DMS153 treated with DMSO at 0.1 percent for 48 hours (cell line): Measurements from ENCODE around the gene ACSM5.
"Not testable (repeated sequence)": the region's sequence is repeated elsewhere in the genome, so short reads cannot be mapped to it uniquely, and the experiment has no call there.

ENCODE experiments used
- DNase-seq: peaks from one replicate; lab custom pipeline; 2025; ENCODE audit not compliant: unreplicated experiment; lab: John Stamatoyannopoulos, UW

Gene ACSM5

GRCh38 chr16:20441859-20442258, 32.5 kb downstream of the ACSM5 start:
- DNase-seq = not testable (repeated sequence)

- DNase-seq = not testable (repeated sequence)
These were observed 37.5 kb downstream of the ACSM5 start for GRCh38 chr16:20446652-20447393.

- DNase-seq = not testable (repeated sequence)
These were observed 42.0 kb downstream of the ACSM5 start, which contains the start of gene ACSM2A for GRCh38 chr16:20451364-20451763. Gene ACSM2A (plus strand): TSS chr16:20451521. CDS start chr16:20460115, 8,594 bp downstream.

GRCh38 chr16:20453633-20454032, 44.3 kb downstream of the ACSM5 start:
- not testable (repeated sequence) for DNase-seq

GRCh38 chr16:20459227-20459626, 49.9 kb downstream of the ACSM5 start:
- not testable (repeated sequence) for DNase-seq

- not testable (repeated sequence) for DNase-seq
These were observed 51.0 kb downstream of the ACSM5 start for GRCh38 chr16:20460313-20460712.

- not testable (repeated sequence) for DNase-seq
These were observed 59.6 kb downstream of the ACSM5 start for GRCh38 chr16:20468954-20469353.

GRCh38 chr16:20469930-20470329, 60.6 kb downstream of the ACSM5 start:
- DNase-seq = not testable (repeated sequence)

- DNase-seq = not testable (repeated sequence)
These were observed 61.4 kb downstream of the ACSM5 start for GRCh38 chr16:20470732-20471131.

GRCh38 chr16:20477188-20477744, 67.9 kb downstream of the ACSM5 start:
- not testable (repeated sequence) for DNase-seq

GRCh38 chr16:20483989-20484388, 74.7 kb downstream of the ACSM5 start:
- not testable (repeated sequence) for DNase-seq

GRCh38 chr16:20484726-20485125, 75.4 kb downstream of the ACSM5 start:
- DNase-seq = no peak

GRCh38 chr16:20485408-20485807, 76.1 kb downstream of the ACSM5 start:
- DNase-seq = no peak
